Measurements from ENCODE around the gene SKAP2.

DNA sequence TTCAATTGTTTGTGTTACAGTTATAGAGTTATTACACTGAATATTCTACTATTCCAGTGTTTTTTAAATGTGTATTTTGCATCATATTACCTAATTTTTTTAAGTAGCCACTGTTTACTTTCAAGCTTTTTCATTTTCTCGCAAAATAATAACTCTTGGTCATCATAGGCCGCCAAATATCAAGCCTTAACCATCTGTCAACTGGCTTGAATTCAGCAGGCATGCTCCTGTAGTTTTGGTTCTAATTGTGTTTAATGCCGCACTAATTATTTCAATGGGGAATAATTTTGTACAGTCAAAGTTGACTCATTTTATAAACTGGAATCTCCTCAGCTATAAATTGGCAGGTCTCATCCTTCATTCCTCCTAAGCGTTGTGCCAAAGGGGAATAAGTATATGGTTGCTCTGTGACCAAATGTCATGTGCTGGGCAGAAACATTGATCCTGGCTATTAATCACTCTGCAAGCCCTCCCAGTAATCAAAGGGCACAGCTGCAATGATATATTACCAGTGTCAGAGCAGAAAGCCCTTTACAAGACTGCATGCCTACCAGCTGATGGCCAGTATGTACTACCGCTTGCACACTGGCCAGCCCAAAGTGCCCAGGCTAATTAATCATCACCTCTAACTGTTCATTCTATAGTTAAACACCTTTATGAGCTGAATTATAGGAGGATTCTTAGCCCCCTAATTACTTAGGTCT is 74.8 kb downstream of the SKAP2 start:
- TF ChIP-seq POLR2A (IDR thresholded peaks at IDR 0.05; ENCODE audit: low read depth, low read length) = no peak
- TF ChIP-seq POLR2AphosphoS5 (IDR thresholded peaks at IDR 0.05; ENCODE audit: low read depth, low read length) = no peak
- TF ChIP-seq TAF1 (IDR thresholded peaks at IDR 0.05; ENCODE audit: borderline replicate concordance, low read depth, low read length) = no peak
